Measurements from ENCODE around the gene GSK3A. TPM values are rescaled to one million over a fixed set of nuclear protein-coding genes. Genes with fewer than 3 reads are reported as not detected.
A peak's percentile ranks its signal among the peaks of the same experiment; 100 is the strongest.

The GSK3A gene
- total RNA-seq, 1 donor from 2014 or later = 54.7 TPM

- Mint-ChIP-seq H3K27me3 (no peaks in the 10 kb centered on the region), H3K36me3 (ENCODE audit: insufficient read depth) (no peaks in the 10 kb centered on the region), H3K9me3 (ENCODE audit: low read depth) (no peaks in the 10 kb centered on the region), H3K4me1 (ENCODE audit: low read depth) (peaks cover 19% of the 10 kb centered on the region), H3K4me3 (ENCODE audit: low read depth) (peak overlapping the region; percentile 76), H3K27ac (peak overlapping the region; percentile 59)
- TF ChIP-seq, protein P1, sequence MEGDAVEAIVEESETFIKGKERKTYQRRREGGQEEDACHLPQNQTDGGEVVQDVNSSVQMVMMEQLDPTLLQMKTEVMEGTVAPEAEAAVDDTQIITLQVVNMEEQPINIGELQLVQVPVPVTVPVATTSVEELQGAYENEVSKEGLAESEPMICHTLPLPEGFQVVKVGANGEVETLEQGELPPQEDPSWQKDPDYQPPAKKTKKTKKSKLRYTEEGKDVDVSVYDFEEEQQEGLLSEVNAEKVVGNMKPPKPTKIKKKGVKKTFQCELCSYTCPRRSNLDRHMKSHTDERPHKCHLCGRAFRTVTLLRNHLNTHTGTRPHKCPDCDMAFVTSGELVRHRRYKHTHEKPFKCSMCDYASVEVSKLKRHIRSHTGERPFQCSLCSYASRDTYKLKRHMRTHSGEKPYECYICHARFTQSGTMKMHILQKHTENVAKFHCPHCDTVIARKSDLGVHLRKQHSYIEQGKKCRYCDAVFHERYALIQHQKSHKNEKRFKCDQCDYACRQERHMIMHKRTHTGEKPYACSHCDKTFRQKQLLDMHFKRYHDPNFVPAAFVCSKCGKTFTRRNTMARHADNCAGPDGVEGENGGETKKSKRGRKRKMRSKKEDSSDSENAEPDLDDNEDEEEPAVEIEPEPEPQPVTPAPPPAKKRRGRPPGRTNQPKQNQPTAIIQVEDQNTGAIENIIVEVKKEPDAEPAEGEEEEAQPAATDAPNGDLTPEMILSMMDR (IDR thresholded peaks at IDR 0.05; ENCODE audit: unreplicated experiment) = no peak
- no peak for DNase-seq (ENCODE audit: low spot score, unreplicated experiment)
These were observed 13.7 kb upstream of the GSK3A start for GRCh38 chr19:42255766-42256745.

GRCh38 chr19:42254850-42255765, 12.7 kb upstream of the GSK3A start, which contains the start of gene ERF:
ERF (minus strand) TSS chr19:42255128; CDS start chr19:42254999, 129 bp downstream.
- Mint-ChIP-seq H3K9me3 (ENCODE audit: low read depth) (no peaks in the 10 kb centered on the region), H3K27ac (peak within 1 kb of the TSS; percentile 77), H3K4me3 (ENCODE audit: low read depth) (peak within 1 kb of the TSS; percentile 76), H3K27me3 (no peaks in the 10 kb centered on the region), H3K36me3 (ENCODE audit: insufficient read depth) (no peaks in the 10 kb centered on the region), H3K4me1 (ENCODE audit: low read depth) (peaks cover 19% of the 10 kb centered on the region)
- TF ChIP-seq, protein P1 (IDR thresholded peaks at IDR 0.05; ENCODE audit: unreplicated experiment) = no peak
- DNase-seq (ENCODE audit: low spot score, unreplicated experiment) = peak; percentile 89

- TF ChIP-seq, protein P1 (IDR thresholded peaks at IDR 0.05; ENCODE audit: unreplicated experiment) = peak; percentile 31
- Mint-ChIP-seq H3K27ac (peak overlapping the region; percentile 77), H3K36me3 (ENCODE audit: insufficient read depth) (peaks cover 3% of the 10 kb centered on the region), H3K4me1 (ENCODE audit: low read depth) (peaks cover 19% of the 10 kb centered on the region), H3K27me3 (no peaks in the 10 kb centered on the region), H3K9me3 (ENCODE audit: low read depth) (no peaks in the 10 kb centered on the region), H3K4me3 (ENCODE audit: low read depth) (peak overlapping the region; percentile 76)
- peak; percentile 62 for DNase-seq (ENCODE audit: low spot score, unreplicated experiment)
These were observed 11.9 kb upstream of the GSK3A start for GRCh38 chr19:42254089-42254849.

DNA sequence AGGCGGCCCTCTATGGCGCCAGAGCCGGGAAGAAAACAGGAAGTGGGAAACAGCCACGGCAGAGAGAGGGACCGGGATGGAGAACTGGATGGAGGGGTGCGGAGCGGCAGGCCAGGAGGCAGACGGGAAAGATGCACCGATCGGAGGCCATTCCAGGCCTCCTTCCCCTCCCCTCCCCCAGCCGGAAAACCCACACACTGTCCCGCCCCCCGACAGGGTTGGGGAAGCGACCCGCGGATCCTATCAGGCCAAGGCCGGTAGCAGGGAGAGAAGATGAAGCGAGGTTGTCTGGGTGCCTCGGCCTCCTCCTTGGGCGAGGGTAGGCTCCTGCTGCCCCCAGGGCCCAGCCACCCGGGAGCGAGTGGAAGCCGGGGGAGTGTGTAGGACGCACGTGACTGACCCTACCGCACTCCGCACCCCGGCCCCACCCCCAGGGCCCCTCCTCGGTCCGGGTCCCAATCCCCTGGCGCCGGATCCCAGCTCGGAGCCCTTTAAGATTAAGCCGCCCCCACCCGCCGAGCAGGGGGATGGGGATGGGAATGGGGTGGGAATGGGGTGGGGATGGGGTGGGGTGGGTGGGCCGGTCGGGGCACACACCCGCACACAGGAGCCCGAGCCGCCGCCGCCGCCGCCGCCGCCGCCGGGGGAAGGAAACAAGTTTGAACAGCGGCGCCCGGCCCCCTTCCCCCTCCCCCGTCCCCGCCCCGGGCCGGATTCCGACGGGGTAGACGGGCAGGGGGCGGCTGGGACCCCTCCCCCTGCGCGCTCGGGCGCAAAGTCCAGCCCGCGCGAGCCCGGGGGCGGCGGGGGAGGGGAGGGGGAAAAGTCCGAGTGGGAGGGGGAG, 11.1 kb upstream of the GSK3A start:
- H3K4me1 Mint-ChIP-seq (ENCODE audit: low read depth) = peaks cover 19% of the 10 kb centered on the region
- no peaks in the 10 kb centered on the region for H3K27me3 Mint-ChIP-seq
- DNase-seq (ENCODE audit: low spot score, unreplicated experiment) = peak; percentile 69
- TF ChIP-seq, protein P1 (IDR thresholded peaks at IDR 0.05; ENCODE audit: unreplicated experiment) = no peak
- no peaks in the 10 kb centered on the region for H3K9me3 Mint-ChIP-seq (ENCODE audit: low read depth)
- H3K27ac Mint-ChIP-seq = peak overlapping the region; percentile 94
- peak overlapping the region; percentile 85 for H3K4me3 Mint-ChIP-seq (ENCODE audit: low read depth)
- H3K36me3 Mint-ChIP-seq (ENCODE audit: insufficient read depth) = peaks cover 3% of the 10 kb centered on the region
